Measurements from ENCODE around the gene CADM1.

- TF ChIP-seq CTCF (IDR thresholded peaks at IDR 0.05) (no peak), POLR2A (IDR thresholded peaks at IDR 0.05) (no peak)
Measured at GRCh38 chr11:115122274-115122673, 381.9 kb downstream of the CADM1 start.
